NCI-H1092 (cell line): ENCODE data around the gene CYP26A1.
"Not testable (repeated sequence)": the region's sequence is repeated elsewhere in the genome, so short reads cannot be mapped to it uniquely, and the experiment has no call there.

ENCODE experiments used
- DNase-seq: peaks from one replicate; lab custom pipeline; 2025; lab: John Stamatoyannopoulos, UW

CYP26A1 gene

DNA sequence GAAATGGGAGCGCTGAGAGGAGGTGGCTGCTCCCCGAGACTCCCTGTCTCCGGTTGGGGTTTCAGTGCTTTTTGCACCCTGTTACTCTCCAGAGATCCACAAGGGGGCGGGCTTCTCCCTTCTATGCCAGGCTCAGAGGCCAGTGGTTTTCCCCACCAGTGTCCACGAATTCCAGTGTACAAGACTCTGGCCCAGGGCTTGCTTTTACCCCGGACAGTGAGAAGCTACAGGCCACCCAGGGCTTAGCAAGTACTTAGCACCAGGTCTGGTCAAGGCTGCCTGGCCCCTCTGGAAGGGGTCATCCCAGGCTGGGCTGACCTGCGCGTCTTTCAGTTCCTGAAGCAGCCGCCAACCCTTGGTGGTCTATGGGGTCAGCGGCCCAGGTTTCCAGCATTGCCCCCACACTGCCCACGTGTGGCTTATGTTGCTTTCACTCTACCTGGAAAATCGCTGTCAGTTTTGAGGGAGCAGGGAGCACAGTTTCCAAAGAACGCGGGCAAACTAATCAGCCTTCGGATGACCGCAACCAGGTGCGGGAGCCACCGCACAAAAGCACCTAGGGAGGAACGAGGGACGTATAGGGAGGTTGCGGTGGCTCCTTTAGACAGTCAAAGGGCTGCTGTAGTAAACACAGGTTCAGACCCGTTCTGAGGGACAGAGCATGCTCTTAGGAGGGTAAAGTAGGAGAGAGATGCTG lies 6.8 kb downstream of the CYP26A1 start:
- no peak for DNase-seq

DNA sequence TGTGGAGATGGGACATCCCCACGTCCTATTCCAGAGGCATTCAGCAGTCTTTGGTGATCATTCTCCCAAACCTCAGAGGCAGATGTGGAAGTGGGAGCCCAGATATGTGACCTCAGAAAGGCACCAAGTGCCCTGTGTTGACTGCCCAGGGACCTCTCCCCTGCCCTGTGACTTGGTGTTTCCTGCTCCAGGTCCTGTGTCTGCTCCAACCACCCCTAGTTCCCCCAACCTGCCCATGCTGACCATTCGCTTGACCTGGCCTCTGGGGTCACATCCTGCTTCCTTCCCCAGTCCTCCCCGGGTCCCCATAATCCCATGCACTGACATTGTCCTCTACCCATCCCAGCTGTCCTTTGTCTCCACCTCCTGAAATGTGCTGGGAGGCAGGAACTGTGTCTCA lies 7.6 kb downstream of the CYP26A1 start:
- DNase-seq: no peak

DNA sequence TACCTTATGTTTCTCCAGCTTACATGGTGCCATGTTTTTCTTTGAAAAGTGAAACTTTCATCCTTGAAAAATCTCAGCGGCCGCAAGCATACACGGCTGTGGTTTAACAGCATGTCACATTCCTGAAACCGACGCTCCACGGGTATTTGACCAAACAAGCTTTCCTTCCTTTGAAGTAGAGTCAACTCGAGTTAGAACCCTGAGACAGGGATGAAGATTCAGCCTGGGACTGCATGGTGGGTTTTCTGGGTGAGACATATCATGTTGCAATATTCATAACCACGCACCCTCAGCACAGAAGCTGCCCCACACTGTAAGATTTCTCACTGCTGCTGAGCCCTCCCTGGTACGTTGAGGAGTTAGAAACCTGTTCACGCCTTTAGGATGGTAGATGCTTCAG lies 8.1 kb downstream of the CYP26A1 start:
- DNase-seq: no peak

DNA sequence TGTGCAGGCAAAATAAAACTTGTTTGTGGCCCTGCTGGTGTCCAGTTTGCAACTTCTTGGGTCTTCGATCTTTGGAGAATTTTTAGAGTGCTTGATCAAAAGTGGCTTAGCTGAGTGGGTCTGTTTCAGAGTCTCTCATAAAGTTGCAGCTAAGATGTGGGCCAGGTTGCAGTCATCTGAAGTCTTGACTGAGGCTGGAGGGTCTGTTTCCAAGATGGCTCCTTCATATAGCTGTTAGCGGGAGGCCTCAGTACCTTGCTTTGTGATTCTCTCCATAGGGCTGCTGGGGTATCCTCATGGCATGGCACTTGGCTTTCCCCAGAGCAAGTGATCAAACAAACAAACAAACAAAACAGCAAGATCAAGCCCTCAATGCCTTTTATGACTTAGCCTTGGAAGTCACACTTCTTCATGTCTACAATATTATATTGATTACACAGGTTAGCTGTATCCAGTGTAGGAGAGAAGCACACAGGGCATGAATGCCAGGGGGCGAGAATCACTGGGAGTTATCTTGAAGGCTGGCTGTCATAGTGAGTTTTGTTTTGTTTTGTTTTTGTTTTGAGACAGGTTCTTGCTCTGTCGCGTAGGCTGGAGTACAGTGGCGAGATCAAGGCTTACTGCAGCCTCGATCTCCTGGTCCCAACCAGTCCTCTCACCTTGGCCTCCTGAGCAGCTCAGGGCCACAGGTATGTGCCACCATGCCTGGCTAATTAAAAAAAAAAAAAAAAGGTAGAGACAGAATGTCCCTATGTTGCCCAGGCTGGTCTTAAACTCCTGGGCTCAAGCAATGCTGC lies 10.2 kb downstream of the CYP26A1 start:
- DNase-seq: no peak

DNA sequence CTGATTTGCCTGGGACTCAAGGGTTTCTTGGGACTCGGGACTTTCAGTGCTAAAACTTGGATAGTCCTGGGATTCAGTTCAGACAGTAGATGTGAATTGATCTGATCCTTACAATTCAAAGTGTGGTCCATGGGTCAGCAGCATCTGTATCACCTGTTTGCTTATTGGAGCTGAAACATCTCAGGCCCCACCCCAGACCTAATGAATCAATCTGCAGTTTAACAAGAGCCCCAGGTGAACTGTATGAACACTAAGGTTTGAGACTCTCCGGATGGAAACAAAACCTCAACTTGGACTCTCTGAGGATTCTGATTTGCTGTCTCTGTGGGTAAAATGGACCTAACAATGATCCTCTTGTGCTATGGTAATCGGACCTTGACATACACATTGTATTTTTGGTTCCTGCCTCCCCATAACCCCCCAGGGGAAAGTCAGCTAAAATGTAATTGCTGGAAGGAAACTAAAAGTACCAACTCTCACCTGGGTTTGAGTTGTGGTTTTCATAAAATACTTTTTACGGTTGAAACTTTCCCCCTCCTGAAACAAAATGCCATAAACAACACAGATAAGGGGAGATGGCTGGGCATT lies 11.7 kb downstream of the CYP26A1 start:
- DNase-seq: no peak

DNA sequence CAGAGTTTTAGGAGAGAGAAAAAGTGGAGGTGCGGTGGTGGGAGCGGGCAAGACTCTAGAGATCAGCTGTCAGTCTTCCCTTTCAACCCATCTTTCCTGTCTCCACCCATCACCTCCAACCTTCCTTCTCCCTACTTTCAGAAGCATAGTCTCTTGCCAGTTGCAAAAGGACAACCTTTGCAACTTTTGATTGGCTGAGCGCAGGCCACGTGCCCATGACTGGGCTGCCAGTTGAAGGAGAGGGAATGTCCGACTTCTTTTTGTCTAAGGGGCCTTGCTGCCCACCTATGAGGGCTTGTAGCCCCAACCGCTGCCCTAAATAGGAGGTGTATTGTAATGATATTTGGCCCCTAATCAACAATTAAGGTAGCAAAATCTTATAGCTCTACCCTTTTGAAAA lies 12.6 kb downstream of the CYP26A1 start:
- no peak for DNase-seq

DNA sequence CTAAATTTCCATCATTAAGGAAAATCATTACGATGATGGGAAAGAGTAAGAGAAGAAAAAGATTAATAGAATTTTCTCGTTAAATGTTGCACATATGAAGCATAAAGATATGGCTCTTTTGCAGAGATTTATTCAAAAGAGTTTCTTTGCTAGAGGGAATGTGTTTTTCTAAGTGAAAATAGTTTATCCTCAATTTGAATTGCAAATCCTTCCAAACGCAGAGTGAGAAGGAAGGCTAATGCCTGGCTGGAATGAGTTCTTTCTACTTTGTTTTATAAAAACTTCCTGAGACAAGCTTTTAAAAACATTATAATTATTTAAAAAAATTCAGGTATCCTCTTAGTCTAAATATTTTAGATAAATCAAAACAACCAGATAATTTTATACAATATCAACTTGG lies 14.2 kb downstream of the CYP26A1 start:
- no peak for DNase-seq

DNA sequence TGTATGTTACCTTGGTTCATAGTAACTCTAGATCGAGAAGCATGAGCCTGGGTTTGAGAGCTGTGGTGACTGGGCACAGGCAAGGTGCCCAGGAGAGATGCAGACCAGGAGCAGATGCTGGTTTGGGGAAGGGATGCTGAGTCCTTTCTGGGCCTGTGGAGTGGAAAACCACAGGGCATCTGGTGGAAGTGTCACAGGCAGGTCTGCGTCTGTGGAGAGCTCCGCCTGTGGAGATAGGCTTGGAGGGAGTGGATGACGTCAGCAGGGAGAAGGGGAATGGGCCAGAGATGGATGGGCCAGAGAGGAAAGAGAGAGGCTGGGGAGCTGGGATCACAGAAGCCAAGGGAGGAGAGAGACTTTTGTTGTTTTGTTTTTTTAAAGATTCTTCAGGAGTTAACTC lies 14.8 kb downstream of the CYP26A1 start:
- no peak for DNase-seq

DNA sequence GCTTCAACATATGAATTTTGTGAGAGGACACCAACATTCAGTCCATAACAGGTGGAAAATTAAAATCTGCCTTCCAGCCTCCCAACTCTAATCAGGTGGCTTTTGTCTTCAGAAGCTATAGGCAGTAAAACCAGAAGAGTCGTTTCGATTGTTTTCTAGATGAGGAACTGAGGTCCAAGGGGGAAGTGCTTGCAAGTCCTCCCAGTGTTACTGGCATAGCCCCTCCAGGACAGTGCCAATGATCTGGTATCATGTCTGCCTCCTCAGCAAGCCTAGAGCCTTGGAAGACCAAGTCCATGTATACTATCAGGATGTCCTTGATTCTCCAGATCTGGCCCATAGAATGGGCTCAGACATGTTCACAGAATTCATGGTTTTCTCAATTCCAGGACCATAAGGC lies 16.9 kb downstream of the CYP26A1 start:
- DNase-seq: no peak

DNA sequence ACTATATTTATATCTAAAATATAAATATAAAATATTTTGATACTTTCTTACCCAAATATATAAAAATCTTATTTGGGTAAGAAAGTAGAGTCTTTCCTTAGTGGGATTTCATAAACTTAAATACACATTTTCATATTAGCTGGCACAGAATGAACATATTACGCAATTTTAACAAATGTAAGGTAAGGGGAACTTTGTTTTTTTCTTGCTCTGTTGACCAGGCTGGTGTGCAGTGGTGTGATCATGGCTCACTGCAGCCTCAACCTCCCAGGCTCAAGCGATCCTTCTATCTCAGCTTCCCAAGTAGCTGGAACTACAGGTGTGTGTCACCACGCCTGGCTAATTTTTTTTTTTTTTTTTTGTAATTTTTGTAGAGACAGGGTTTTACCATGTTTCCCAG lies 18.3 kb downstream of the CYP26A1 start:
- DNase-seq: no peak

DNA sequence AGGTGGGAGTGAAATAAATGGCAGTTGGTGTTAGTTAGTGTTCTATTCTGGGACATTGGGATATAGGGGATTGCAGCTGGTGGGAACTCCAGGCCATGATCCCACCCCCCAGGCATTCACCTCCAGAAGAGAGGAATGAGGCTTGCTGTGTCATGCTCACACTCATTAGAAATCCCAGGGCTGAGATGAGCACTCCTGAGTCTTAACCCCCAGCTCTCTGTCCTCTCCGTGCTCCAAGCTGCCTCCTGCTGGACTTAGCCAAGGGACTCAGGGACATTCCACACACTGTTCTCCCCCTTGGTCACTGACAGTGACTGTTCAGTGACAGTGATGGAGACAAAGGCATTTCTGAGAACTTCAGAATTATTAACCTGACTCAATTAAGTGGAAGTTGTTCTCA lies 21.5 kb downstream of the CYP26A1 start:
- DNase-seq: no peak

DNA sequence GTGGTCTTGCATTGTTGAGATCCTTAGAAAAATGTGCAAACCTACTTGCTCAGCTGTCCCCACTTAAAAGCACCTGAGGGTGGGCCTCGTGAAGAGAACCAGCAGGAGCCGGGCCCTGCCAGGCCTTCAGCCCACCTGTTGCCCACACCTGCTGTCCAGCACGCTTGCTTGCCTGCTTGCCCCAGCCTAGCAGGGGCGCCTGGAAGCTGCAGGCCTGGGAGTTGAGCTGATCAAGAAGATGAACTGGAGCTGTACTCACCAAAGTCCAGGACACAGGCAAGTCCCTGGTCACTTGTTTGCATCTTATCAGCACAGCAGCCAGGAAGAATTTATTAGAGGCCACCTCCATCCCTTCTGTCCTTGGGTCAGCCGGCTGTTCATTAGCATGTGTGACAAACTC lies 23.2 kb downstream of the CYP26A1 start:
- DNase-seq: no peak

DNA sequence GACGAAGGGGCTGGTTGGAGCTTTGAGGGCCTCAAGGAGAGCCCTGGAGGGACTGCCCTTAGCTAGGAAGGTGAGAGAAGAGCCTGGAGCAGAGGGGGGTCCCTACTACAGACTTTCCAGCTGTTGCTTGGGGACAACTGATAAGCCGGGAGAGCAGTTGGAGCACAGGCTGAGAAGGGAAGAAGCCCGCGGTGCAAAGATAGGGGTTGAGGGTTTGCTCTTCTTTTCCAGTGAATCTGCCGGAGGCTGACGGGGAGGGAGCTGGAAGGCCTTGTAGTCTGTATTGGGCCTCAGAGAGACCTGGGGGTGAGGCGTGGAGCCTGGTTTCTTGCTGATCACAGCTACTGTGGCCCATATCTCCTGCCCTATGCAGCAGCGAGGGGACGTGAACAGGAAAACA lies 23.7 kb downstream of the CYP26A1 start:
- no peak for DNase-seq

DNA sequence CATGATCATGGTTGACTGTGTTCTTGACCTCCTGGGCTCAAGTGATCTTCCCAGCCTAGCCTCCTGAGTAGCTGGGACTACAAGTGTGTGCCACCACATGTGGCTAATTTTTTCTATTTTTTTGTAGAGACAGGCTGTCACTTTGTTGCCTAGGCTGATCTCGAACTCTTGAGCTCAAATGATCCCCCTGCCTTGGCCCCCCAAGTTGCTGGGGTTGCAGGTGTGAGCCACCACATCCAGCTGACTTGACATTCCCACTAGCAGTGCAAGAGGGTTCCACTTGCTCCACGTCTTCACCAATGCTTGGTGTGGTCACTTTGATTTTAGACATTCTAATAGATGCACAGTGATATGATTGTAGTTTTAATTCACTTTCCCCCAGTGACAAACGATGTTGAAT lies 25.1 kb downstream of the CYP26A1 start:
- no peak for DNase-seq

DNA sequence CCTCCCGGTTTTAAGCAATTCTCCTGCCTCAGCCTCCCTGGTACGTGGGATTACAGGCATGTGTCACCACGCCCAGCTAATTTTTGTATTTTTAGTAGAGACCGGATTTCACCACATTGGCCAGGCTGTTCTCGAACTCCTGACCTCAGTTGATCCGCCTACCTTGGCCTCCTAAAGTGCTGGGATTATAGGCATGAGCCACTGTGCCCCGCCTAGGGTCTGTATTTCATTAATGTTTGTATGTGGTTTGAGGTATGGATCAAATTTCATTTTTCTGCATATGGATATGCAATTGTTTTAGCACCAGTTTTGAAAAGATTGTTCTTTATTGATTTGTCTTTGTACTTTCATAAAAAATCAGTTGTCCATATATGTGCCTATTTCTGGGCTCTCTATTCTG lies 26.0 kb downstream of the CYP26A1 start:
- no peak for DNase-seq

DNA sequence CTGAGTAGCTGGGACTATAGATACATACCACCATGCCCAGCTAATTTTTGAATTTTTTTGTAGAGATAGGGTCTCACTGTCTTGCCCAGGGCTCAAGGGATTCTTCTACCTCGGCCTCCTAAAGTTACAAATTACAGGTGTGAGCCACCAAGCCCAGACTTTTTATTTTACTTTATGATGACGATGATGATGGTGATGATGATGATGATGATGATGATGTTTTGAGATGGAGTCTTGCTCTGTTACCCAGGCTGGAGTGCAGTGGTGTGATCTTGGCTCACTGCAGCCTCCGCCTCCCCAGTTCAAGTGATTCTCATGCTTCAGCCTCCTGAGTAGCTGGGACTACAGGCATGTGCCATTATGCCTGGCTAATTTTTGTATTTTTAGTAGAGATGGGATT lies 27.5 kb downstream of the CYP26A1 start:
- not testable (repeated sequence) for DNase-seq

DNA sequence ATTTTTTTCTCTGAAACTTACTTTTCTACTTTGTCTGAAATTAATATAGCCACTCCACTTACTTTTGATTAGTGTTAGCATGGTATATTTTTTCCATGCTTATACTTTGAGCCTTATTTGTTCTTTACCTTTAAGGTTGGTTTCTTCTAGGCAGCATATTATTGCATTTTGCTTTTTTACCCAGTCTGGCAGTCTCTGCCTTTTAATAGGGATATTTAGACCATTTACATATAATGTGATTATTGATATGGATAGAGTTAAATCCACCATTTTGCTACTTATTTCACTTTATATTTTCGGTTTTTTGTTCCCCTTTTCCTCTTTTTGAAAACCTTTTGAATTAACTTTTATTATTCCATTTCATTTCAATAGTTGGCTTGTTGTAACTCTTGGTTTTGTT lies 30.3 kb downstream of the CYP26A1 start:
- DNase-seq: no peak

DNA sequence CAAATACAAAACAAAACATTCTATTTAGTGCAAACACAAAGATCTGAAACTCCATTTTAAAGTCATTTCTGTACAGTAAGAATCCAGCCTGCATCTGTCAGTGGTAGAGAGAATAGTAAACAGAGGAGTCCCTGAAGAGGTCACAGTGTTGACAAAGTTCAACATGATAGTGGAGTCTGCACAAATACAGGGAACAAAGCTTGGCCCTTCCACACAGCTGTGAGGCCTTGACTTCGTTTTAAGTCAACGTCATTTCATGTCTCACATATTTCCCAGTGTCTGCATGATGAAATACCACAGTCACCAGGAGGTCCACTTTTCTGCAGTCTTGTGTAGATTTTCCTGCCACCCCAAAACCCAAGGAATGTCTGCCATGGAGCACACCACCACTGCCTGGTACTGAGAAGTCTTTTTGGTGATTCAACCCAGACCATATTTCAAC lies 33.0 kb downstream of the CYP26A1 start:
- DNase-seq: no peak

DNA sequence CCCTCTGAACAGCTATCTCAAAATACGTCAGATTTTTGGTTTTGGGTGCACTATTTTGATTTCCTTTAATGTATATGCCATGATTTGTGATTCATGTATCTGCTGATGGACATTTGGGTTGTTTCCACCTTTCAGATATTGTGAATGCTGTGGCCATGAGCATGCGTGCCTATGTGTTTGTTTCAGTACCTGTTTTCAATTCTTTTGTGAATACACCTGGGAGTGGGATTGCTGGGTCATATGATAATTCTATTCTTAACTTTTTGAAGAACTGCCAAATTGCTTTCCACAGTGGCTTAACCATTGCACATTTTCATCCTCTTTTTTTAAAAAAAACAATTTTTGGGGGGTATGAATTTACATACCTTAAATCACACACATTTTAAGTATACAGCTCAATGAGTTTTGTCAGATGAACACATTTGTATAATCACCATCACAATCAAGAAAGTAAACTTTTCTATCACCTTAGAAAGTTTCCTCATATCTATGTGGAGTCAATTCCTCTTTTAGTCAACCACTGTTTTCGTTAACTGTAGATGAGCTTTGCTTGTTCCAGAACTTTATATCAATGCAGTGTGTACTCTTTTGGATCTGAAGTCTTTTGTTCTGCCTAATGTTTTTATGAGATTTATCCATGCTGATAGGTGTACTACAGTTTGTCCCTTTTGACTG lies 36.9 kb downstream of the CYP26A1 start:
- no peak for DNase-seq

DNA sequence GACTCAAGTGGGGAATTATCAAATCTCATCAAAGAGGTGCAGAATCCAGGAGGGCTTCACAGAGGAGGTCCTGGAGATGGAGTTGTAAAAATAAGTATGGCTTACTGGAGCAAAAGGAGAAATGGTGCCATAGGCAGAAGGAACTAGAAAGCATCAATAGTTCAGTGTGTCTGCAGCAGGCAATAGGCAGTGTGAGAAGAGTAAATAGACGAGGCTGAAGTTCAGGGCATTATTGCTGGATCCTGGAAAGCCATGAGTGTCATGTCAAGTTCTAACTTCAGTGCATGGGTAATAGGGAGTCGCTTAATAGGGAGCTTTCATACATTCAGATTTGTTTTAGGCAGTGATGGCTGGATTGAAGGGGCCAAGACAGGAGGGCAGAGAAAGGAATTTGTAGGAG lies 39.3 kb downstream of the CYP26A1 start:
- DNase-seq: no peak

DNA sequence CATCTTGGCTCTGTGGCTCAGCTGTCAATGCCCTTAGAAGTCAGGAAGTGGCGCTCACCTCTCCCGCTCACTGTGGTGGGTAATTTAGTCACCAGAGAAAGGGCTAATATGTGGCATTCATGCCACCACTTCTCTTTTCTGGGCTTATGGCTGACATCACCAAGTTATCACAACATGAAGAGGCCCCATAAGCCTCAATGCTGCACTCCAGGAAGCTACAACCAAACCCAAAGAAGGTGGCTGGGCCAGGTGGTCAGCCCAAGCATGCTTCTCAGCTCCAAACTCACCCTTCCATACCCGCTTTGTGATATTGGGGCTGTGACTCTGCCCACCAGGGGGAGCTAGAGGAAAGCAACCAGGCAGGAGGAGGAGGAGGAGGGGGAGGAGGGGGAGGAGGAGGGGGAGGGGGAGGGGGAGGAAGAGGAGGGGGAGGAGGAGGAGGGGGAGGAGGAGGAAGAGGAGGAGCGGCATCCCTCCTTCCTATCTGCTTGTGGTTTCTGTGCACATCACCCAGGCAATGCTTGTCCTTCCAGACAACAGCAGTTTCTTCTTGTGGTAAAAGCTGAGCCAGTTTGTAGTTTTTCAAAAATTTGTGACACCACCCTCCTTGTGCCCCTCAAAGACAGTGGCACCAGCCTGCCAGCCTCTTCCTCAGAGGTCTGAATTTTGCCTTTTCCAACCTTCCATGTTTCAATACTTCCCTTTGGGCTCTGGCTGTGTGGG lies 42.1 kb downstream of the CYP26A1 start:
- no peak for DNase-seq

DNA sequence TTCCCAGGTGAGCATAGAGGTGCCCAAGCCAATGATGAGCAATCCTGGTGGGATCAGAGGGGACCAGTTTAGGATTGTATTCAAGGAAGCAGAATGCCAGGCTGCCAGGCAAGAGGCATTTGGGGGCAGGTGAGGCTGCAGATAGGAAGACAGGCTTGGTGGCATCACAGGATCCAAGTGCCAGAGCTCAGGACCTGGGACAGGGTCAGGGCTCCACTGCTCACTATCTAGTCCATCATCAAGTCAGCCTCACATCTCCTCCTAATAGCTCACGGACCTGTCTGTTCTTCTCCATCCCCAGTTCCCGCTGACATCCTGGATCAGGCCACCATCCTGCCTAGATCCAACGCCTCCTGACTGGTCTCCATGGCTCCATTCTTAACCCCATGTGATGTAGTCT lies 47.6 kb downstream of the CYP26A1 start:
- DNase-seq: no peak
